ENCODE measurements around the gene FANCD2OS.

- TF ChIP-seq CTCF (IDR thresholded peaks at IDR 0.05; ENCODE audit: insufficient read depth, low read length, poor library complexity, severe bottlenecking) = no peak
- no peak for TF ChIP-seq EZH2phosphoT487 (conservative IDR thresholded peaks at IDR 0.05; ENCODE audit: low read length)
Measured at GRCh38 chr3:10121064-10121463, 13.0 kb upstream of the FANCD2OS start.
